Loucy (cell line): ENCODE data around the gene TSHR.

Experiments used
- CTCF ChIP-seq: fragments of 200-600 bp; sonication (generic); conservative IDR thresholded peaks from 2 replicates; pipeline ENCODE4 v1.5.1; 2014; ENCODE audit warnings: mild to moderate bottlenecking, antibody characterized with exemption, low read length
- EZH2phosphoT487 ChIP-seq: fragments of 200-600 bp; IDR thresholded peaks from 2 replicates; pipeline ENCODE4 v1.6.1; 2018; ENCODE audit warnings: antibody characterized with exemption, mild to moderate bottlenecking, moderate library complexity, borderline replicate concordance

- TF ChIP-seq CTCF (peak; percentile 94), EZH2phosphoT487 (no peak)
These were observed 214.8 kb downstream of the TSHR start for GRCh38 chr14:81170104-81170828.
